ENCODE data around the gene SARDH. TPM values are rescaled to one million over a fixed set of nuclear protein-coding genes. Genes with fewer than 3 reads are reported as not detected.

SARDH gene
- total RNA-seq, 4 donors from 2014 or later: 0.34 to 0.88 (median 0.57) TPM; not detected in 1

- TF ChIP-seq CTCF (IDR thresholded peaks at IDR 0.05; ENCODE audit: low read depth): no peak
Measured at GRCh38 chr9:133762488-133763271, 24.5 kb upstream of the SARDH start.

DNA sequence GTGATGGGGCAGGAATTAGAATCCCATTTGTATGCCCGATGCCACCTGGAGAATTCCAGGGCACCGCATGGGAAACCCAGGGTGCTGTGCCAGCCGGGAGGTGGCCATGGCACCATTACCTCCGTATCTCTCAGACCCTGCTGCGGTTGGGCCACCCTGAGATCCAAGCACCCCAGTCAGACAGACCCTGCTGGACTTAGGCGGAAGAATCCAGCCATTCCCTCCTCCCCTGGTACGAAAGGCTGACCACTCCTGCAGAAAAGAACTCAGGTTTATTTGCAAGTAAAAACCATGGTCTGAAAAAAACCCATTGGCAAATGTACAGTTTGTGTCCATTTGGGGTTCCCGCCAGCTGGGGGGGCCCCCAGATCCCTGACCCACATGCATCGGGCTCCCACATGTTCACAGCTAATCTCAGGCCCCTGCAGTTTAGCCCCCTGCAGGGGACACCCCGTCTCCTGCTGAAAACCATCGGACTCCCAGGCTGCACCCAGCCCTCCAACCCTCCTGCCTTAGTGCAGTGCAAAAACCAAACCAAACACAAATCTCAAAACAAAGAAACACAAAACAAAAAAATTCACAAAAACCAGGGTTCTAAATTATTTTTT is 23.6 kb upstream of the SARDH start:
- TF ChIP-seq CTCF (IDR thresholded peaks at IDR 0.05; ENCODE audit: low read depth): no peak

GRCh38 chr9:133760713-133761290 is 22.6 kb upstream of the SARDH start:
- TF ChIP-seq CTCF (IDR thresholded peaks at IDR 0.05; ENCODE audit: low read depth): no peak

- TF ChIP-seq CTCF (IDR thresholded peaks at IDR 0.05; ENCODE audit: low read depth): no peak
Measured at GRCh38 chr9:133759946-133760345, 21.8 kb upstream of the SARDH start.

- no peak for TF ChIP-seq CTCF (IDR thresholded peaks at IDR 0.05; ENCODE audit: low read depth)
Measured at GRCh38 chr9:133759146-133759900, 21.2 kb upstream of the SARDH start.

GRCh38 chr9:133758228-133758627 is 20.1 kb upstream of the SARDH start:
- TF ChIP-seq CTCF (IDR thresholded peaks at IDR 0.05; ENCODE audit: low read depth): no peak

Data from subcutaneous adipose tissue (tissue), 4 donors.